ENCODE results near the gene PRPF40B. TPM values are rescaled to one million over a fixed set of nuclear protein-coding genes. Genes with fewer than 3 reads are reported as not detected.
A peak's percentile ranks its signal among the peaks of the same experiment; 100 is the strongest.

Gene PRPF40B
- total RNA-seq, 2 experiments from 2014 or later, result 4.7 to 6.5 TPM

DNA sequence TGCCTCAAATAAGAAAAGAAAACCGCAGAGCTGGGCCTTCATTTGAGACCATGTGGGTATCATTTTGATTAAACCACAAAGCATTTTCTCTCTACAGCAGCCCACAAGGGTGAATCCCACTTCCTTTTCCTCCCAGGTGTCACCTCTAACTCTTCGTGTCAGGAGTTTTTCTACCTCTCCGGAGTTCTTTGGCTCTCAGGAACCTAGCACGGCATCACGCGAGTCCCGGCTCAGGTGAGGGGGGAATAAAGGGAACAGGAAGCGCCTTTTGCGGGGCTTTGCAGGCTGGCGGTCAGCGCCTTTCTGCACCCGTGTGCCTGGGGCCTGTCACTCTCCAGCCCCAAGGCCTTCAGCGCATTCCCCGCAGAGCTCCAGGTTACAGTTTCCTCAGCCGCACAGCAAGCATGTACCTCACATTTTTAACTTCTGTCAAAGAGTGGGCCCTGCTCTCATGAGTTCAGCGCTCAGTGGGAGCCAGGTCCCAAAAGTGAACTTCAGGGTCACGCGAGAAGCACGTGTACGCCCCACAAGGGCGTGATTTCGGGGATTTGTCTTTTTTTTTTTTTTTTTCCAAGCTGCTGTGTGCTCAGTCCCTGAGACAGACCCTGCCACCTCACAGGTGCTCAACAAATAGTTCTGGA is 740 bp upstream of the PRPF40B start:
- DNase-seq, result peak in 12 of 14 experiments; percentile 9 to 86 (median 30)
- peaks cover 6% of the 10 kb centered on the region for H3K27me3 Mint-ChIP-seq
- Histone ChIP-seq H3K27me3 (ENCODE audit: control insufficient read depth in 1 of 2, insufficient read depth in 2 of 2, low read length in 2 of 2) (no peaks in the 10 kb centered on the region), H3K4me3 (ENCODE audit: low read length) (peak overlapping the region; percentile 70), H3K27ac (ENCODE audit: low read depth in 1 of 2, low read length in 2 of 2) (peak overlapping the region; percentile 58 to 66), H3K36me3 (ENCODE audit: insufficient read depth, low read length) (no peaks in the 10 kb centered on the region), H3K9me3 (ENCODE audit: control insufficient read depth in 1 of 2, insufficient read depth in 1 of 2, low read length in 2 of 2) (no peaks in the 10 kb centered on the region), H3K4me1 (ENCODE audit: insufficient read depth, low read length) (peaks cover 29% of the 10 kb centered on the region)
- H3K36me3 Mint-ChIP-seq (ENCODE audit: low read depth), result no peaks in the 10 kb centered on the region
- peaks cover 30% of the 10 kb centered on the region for H3K4me1 Mint-ChIP-seq (ENCODE audit: low read depth)
- peak overlapping the region; percentile 92 for H3K27ac Mint-ChIP-seq
- CTCF ChIA-PET, result interaction anchor here (0.6 to 3.1 kb wide), 28 partner anchors 10 to 489 kb away, joined by 3 to 26 read pairs (median 4); partner anchors contain the start of genes COX14, DNAJC22, FMNL3 and MCRS1
- H3K9me3 Mint-ChIP-seq, result no peaks in the 10 kb centered on the region
- POLR2A ChIA-PET, result interaction anchor here (0.7 to 3.0 kb wide), 21 partner anchors 10 to 490 kb away, joined by 3 to 34 read pairs (median 7); partner anchors contain the start of genes BCDIN3D, COX14, FAM186B and FMNL3
- peak; percentile 35 for ATAC-seq (ENCODE audit: poor library complexity)
- intact Hi-C loops (cut with DNase I, micrococcal nuclease), result loop anchor here (1.0 to 10.0 kb wide), 6 partner anchors 42 to 662 kb away; partner anchors contain the start of genes LIMA1 (in 1 of the 2), MCRS1 (in 1 of the 2) and NCKAP5L (in 1 of the 2)
- TF ChIP-seq, protein P1, sequence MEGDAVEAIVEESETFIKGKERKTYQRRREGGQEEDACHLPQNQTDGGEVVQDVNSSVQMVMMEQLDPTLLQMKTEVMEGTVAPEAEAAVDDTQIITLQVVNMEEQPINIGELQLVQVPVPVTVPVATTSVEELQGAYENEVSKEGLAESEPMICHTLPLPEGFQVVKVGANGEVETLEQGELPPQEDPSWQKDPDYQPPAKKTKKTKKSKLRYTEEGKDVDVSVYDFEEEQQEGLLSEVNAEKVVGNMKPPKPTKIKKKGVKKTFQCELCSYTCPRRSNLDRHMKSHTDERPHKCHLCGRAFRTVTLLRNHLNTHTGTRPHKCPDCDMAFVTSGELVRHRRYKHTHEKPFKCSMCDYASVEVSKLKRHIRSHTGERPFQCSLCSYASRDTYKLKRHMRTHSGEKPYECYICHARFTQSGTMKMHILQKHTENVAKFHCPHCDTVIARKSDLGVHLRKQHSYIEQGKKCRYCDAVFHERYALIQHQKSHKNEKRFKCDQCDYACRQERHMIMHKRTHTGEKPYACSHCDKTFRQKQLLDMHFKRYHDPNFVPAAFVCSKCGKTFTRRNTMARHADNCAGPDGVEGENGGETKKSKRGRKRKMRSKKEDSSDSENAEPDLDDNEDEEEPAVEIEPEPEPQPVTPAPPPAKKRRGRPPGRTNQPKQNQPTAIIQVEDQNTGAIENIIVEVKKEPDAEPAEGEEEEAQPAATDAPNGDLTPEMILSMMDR (IDR thresholded peaks at IDR 0.05), result no peak
- H3K4me3 Mint-ChIP-seq, result peak overlapping the region; percentile 92

DNA sequence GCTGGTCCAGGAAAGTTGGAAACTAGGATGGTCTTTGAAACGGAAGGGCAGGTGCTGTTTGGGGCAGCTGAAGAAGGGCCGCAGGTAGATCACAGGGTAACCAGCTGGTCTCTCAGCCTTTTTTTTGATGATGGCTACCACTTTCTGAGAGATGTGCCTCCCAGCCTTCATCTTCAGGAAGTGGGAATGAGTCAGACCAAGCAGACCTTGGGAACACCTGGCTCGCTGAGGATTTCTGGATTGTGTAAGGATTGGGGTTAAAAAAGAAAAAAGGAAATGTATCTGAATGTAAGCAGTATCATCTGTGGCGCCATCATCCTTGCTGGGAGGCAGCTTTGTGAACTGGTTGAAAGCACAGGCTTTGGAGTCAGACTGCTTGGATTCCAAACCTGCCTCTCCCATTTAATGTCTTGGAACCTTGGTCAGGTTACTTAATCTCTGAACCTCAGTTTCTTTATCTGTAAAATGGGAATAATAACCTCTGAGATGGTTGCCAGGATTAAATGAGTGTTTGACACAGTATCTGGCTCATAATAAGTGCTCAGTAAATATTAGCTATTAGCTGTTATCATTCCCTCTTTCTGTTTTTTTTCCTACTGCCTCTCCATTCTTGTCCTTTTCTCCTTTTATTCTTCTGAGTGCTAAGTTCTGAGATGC is 1.7 kb downstream of the PRPF40B start:
- ChIA-PET POLR2A (interaction anchor here (0.6 to 3.0 kb wide), 3 partner anchors 8 to 390 kb away, joined by 3 to 11 read pairs (median 4); partner anchors contain the start of gene TMBIM6), CTCF (interaction anchor here (0.5 to 3.1 kb wide), 5 partner anchors 12 to 267 kb away, joined by 3 to 26 read pairs (median 9); partner anchors contain the start of gene TMBIM6)
- Mint-ChIP-seq H3K4me3 (peak overlapping the region; percentile 43), H3K27ac (no peak overlapping the region), H3K27me3 (no peaks in the 10 kb centered on the region), H3K9me3 (no peaks in the 10 kb centered on the region), H3K4me1 (ENCODE audit: low read depth) (peaks cover 30% of the 10 kb centered on the region), H3K36me3 (ENCODE audit: low read depth) (no peaks in the 10 kb centered on the region)
- Histone ChIP-seq H3K4me1 (ENCODE audit: insufficient read depth, low read length) (peaks cover 29% of the 10 kb centered on the region), H3K27me3 (ENCODE audit: control insufficient read depth in 1 of 2, insufficient read depth in 2 of 2, low read length in 2 of 2) (no peaks in the 10 kb centered on the region), H3K4me3 (ENCODE audit: low read length) (no peak overlapping the region), H3K9me3 (ENCODE audit: control insufficient read depth in 1 of 2, insufficient read depth in 1 of 2, low read length in 2 of 2) (no peaks in the 10 kb centered on the region), H3K36me3 (ENCODE audit: insufficient read depth, low read length) (no peaks in the 10 kb centered on the region), H3K27ac (ENCODE audit: low read depth in 1 of 2, low read length in 2 of 2) (no peak overlapping the region)
- TF ChIP-seq, protein P1 (IDR thresholded peaks at IDR 0.05), result no peak
- no peak for DNase-seq
- intact Hi-C loops (cut with DNase I, micrococcal nuclease), result loop anchor here in 1 of 2 experiments (2.0 to 10.0 kb wide), 6 partner anchors 58 to 660 kb away; partner anchors contain the start of genes BCDIN3D, LIMA1 and NCKAP5L
- ATAC-seq (ENCODE audit: poor library complexity), result no peak

DNA sequence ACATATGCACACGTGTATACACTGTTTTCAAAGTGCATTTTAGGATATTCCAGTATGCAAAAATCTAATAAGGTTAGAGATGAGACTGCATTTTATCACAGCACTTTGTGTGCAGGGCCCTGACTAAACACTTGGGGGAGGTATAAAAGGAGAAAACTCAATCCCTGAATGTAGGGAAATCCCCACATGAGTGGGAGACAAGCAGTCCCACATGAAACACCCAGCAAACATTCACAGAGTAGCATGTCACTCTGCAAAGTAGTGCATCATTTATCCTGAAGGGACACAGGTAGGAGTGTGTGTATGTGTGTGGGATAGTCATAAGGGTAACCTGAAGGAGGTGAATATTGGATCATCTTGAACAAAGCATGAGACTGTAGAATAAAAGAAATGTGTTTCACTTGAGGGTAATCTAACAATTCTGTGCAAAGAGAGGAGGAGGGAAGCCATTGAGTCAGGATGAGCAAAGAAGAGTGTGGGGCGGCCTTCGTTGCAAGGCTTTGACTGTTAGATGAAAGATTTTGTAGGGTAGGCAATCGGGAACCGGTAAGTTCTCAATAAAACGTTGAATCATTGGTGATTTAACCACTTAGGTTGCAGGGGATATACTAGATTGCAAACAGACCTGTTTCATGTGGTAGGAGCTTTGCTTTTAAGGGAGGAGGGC is 2.9 kb downstream of the PRPF40B start:
- H3K27ac Mint-ChIP-seq, result no peak overlapping the region
- H3K9me3 Mint-ChIP-seq, result no peaks in the 10 kb centered on the region
- no peak overlapping the region for H3K27ac ChIP-seq (ENCODE audit: low read depth in 1 of 2, low read length in 2 of 2)
- TF ChIP-seq, protein P1 (IDR thresholded peaks at IDR 0.05), result peak; percentile 28
- CTCF ChIA-PET, result interaction anchor here (1.1 to 3.1 kb wide), 3 partner anchors 11 to 268 kb away, joined by 3 to 11 read pairs (median 9); partner anchors contain the start of gene TMBIM6
- no peaks in the 10 kb centered on the region for H3K9me3 ChIP-seq (ENCODE audit: control insufficient read depth in 1 of 2, insufficient read depth in 1 of 2, low read length in 2 of 2)
- no peaks in the 10 kb centered on the region for H3K36me3 Mint-ChIP-seq (ENCODE audit: low read depth)
- peak; percentile 14 for ATAC-seq (ENCODE audit: poor library complexity)
- H3K4me3 ChIP-seq (ENCODE audit: low read length), result no peak overlapping the region
- no peak overlapping the region for H3K4me3 Mint-ChIP-seq
- peaks cover 26% of the 10 kb centered on the region for H3K4me1 Mint-ChIP-seq (ENCODE audit: low read depth)
- H3K27me3 ChIP-seq (ENCODE audit: control insufficient read depth in 1 of 2, insufficient read depth in 2 of 2, low read length in 2 of 2), result no peaks in the 10 kb centered on the region
- POLR2A ChIA-PET, result no interaction called here
- no peaks in the 10 kb centered on the region for H3K36me3 ChIP-seq (ENCODE audit: insufficient read depth, low read length)
- no peaks in the 10 kb centered on the region for H3K27me3 Mint-ChIP-seq
- peaks cover 25% of the 10 kb centered on the region for H3K4me1 ChIP-seq (ENCODE audit: insufficient read depth, low read length)
- intact Hi-C loops (cut with DNase I, micrococcal nuclease), result loop anchor here in 1 of 2 experiments (5.0 to 10.0 kb wide), 3 partner anchors 74 to 658 kb away; partner anchors contain the start of genes BCDIN3D and LIMA1
- peak in 3 of 14 experiments; percentile 24 to 67 (median 65) for DNase-seq
